Stimulated activated naive CD8-positive, alpha-beta T cell treated with anti-CD3 and anti-CD28 coated beads, Interleukin-15, Interleukin-2, amounts not matched to agents 100 U/mL and 50 U/mL, for 24 hours (primary cell): Measurements from ENCODE around the gene ADCY10.

Experiments
- ATAC-seq: fragments of 150-1000 bp; cut with Tn5 transposase; one replicate; pipeline ENCODE4 v1.10.0; 2021
- DNase-seq: peaks from one replicate; pipeline ENCODE4 v3.0.0; 2021

ADCY10 gene

DNA sequence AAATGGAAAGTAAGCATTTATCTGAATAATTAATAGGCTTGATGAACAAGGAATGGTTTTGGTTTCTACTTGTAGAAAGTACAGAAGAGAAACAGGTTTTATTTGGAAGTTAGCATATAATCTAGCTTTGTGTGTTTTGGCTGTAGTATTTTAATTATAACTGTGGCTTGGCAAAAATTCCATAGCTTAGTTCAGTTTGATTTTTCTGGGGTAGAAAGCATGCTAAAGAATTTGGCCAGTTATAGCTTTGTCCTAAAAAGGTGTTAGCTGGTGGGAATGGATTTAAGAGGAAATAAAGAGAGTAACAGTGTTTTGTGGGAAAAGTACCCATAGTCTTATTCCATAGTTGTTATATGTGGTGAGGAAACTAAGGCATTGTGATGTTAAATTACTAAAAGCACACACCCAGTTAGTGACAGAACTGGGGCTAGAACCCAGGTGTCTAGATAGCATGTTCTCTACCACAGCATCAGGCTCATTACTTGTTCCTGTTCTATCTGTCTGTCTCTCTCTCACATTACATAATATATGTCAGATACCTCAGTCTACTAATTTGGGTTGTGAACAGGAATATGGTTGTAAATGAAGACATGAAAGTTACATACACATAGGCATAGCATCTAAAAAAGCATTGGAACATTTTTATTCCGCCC lies 137.2 kb downstream of the ADCY10 start:
- DNase-seq, result no peak
- peak; percentile 6 for ATAC-seq

DNA sequence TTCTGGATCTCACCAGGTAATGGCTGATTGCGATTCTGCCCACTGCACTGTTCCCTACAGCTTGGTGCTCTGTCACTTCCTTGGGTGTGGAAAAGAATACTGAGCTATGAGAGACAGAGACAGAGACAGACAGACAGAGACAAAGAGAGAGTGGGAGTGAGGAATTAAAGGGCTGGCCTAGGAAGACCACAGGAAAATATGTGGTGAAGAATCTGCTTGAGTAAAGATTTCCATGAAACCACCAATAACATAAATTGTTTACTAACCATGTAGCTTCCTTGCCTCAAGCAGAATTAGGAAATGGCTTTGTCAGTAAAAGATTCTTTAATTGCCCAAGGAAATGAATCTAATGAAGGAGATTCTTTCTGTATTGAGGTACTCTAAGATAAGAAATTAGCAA lies 137.8 kb downstream of the ADCY10 start:
- ATAC-seq, result no peak
- DNase-seq, result no peak

GRCh38 chr1:167775178-167775577 lies 138.8 kb downstream of the ADCY10 start:
- ATAC-seq (no peak), DNase-seq (no peak)

- no peak for DNase-seq
- no peak for ATAC-seq
Observed at GRCh38 chr1:167774710-167775109, 139.2 kb downstream of the ADCY10 start.

DNA sequence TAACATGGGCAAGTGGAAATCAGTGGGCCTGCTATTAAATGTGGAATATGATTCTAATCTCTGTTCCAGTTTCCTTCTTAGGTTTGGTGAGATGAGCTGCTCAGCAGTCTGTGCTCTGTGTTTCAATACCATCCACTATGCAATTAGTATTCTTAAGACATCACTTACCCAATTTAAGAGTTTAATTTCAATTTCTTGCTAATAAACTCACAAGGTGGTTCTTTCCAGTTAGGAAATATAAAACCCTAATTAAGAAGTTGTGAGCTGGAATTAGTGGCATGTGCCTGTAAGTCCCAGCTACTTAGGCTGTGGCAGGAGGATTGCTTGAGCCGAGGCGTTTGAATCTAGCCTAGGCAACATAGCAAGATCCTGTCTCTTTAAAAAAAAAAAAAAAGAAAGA lies 140.4 kb downstream of the ADCY10 start:
- no peak for ATAC-seq

GRCh38 chr1:167772436-167772835 lies 141.5 kb downstream of the ADCY10 start:
- ATAC-seq (no peak), DNase-seq (no peak)

More for the DNA sequence above, 140.4 kb downstream of the ADCY10 start:
- no peak for DNase-seq

- DNase-seq (no peak), ATAC-seq (no peak)
Observed at GRCh38 chr1:167770127-167770526, 143.8 kb downstream of the ADCY10 start.

GRCh38 chr1:167767761-167768160 lies 146.2 kb downstream of the ADCY10 start:
- ATAC-seq (no peak), DNase-seq (no peak)

DNA sequence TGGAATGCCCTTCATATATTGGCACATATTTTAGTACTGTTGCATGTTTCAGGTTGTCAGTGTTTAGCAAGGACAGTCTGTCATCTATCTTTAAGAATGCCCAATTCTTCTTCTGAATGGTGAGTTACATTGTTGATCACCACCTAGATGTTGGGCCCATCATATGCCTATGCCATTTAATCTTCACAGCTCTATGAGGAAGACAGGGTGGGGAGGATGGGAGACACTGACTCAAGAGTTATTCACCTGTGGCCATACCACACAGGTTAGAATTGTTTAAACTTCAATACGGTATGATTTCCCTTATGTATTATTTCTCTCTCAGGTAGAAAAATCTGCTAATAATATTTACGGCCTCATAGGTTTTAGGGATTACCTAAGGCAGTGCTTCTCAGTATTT lies 147.4 kb downstream of the ADCY10 start:
- DNase-seq, result no peak
- no peak for ATAC-seq

- DNase-seq, result no peak
- ATAC-seq, result no peak
Observed at GRCh38 chr1:167765496-167765895, 148.4 kb downstream of the ADCY10 start.

DNA sequence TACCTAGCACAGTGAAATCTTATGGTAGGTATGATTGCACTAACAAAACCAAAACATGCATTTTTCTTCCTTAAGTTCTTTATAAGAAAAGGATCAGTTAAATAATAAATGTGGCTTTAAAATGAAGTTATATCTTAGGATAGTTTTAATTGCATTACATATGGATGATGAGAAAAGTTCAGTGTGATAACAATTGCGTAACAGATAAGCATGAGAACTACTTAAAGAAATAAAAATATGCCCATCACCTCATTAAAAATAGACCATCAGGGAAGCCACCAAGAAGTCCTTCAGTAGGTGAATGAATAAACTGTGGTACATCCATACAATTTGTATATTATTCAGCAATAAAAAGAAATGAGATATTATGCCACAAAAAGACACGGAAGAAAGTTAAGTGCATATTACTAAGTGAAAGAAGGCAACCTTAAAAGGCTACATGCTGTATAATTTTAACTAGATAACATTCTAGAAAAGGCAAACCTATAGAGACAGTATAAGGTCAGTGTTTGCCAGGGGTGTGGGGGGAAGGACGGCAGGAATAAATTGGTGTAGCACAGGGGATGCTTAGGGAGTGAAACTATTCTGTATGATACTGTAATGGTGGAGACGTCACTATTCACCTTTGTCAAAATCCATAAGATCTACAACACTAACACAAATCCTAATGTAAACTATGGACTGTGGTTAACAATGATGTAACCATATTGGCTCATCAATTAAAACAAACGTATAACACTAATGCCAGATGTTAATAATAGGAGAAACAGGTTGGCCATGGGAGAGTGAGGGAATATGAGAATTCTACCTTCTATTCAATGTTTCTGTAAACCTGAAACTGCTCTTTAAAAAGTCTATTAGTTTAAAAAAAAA lies 149.2 kb downstream of the ADCY10 start:
- no peak for ATAC-seq
- DNase-seq, result no peak

GRCh38 chr1:167763525-167764220 lies 150.3 kb downstream of the ADCY10 start:
- ATAC-seq, result no peak
- DNase-seq, result no peak

DNA sequence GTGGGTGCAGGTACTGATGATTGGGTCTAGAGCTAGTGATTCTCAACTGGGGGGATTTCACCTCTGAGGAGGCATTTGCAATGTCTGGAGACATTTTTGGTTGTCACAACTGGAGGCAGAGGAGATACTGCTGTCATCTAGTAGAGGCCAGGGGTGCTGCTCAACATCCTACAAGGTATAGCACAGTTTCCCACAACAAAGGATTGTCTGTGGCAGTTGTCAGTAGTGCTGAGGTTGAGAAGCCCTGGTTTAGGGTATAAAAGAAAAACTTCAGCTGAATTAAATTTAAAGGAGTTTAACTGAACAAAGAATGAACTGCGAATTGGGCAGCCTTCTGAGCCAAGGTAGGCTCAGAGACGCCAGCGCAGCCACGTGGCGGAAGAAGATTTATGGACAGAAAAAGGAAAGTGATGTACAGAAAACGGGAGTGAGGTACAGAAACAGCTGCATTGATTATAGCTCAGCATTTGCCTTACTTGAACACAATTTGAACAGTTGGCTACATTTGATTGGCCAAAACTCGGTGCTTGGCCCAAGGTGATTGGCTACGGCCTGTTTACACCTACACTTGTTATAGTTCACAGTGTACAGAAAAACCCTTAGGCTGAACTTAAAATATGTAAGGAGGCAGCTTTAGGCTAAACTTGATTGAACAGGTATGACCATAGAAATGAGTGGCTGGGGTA lies 151.7 kb downstream of the ADCY10 start:
- ATAC-seq (peak; percentile 73), DNase-seq (peak; percentile 8)

GRCh38 chr1:167761400-167761799 lies 152.5 kb downstream of the ADCY10 start:
- ATAC-seq (no peak), DNase-seq (no peak)
